OCI-LY7 (cell line): ENCODE results near the gene CKLF. TPM values are rescaled to one million over a fixed set of nuclear protein-coding genes. Genes with fewer than 3 reads are reported as not detected.

Experiments used
- BruUV-seq: library from RNA; stranded (reverse); fragments of 400-500 nt; replicated peaks from 2 replicates; lab custom pipeline; 2021; lab: Mats Ljungman, UMichigan
- CTCF ChIA-PET: fragments of 300-600 bp; sonication (Branson Sonifier 250); formaldehyde crosslinking; loops from one replicate; lab custom pipeline; 2022; ENCODE audit warnings: antibody characterized with exemption; ENCODE audit not compliant: unreplicated experiment; lab: Charles Lee
- POLR2A ChIA-PET: fragments of 300-600 bp; sonication (Branson Sonifier 250); formaldehyde crosslinking; loops from one replicate; lab custom pipeline; 2022; ENCODE audit warnings: antibody characterized with exemption; lab: Charles Lee
- DNase-seq: peaks from one replicate; pipeline ENCODE4 v3.0.0-alpha.2; 2015; ENCODE audit warnings: low spot score
- H2AFZ ChIP-seq: fragments of 200-600 bp; sonication (generic), shearing (Covaris generic); 2 replicates; pipeline ENCODE4 v1.6.1; 2014; ENCODE audit warnings: mild to moderate bottlenecking, antibody characterized with exemption, low read length, moderate library complexity
- H3K27ac ChIP-seq: fragments of 200-600 bp; sonication (generic); 2 replicates; pipeline ENCODE4 v1.5.1; 2014; ENCODE audit warnings: mixed run types, low read depth, mild to moderate bottlenecking, moderate library complexity, low read length, inconsistent platforms; ENCODE audit not compliant: poor library complexity, severe bottlenecking
- H3K36me3 ChIP-seq: fragments of 200-600 bp; sonication (generic); 2 replicates; pipeline ENCODE4 v1.6.1; 2014; ENCODE audit warnings: mild to moderate bottlenecking, antibody characterized with exemption, low read length, moderate library complexity, mixed read lengths; ENCODE audit not compliant: insufficient read depth
- H3K4me1 ChIP-seq: fragments of 200-600 bp; sonication (generic); 2 replicates; pipeline ENCODE4 v1.5.1; 2014; ENCODE audit warnings: mild to moderate bottlenecking, low read length; ENCODE audit not compliant: insufficient read depth, poor library complexity, severe bottlenecking
- H3K4me2 ChIP-seq: fragments of 200-600 bp; sonication (generic); 2 replicates; pipeline ENCODE4 v1.6.1; 2014; ENCODE audit warnings: mild to moderate bottlenecking, low read length
- H3K4me3 ChIP-seq: fragments of 200-600 bp; sonication (generic); 2 replicates; pipeline ENCODE4 v1.5.1; 2014; ENCODE audit warnings: mild to moderate bottlenecking, low read depth, low read length; ENCODE audit not compliant: poor library complexity, severe bottlenecking
- H3K79me2 ChIP-seq: fragments of 200-600 bp; sonication (generic); 2 replicates; pipeline ENCODE4 v1.6.1; 2016; ENCODE audit warnings: low read depth, mild to moderate bottlenecking, low read length, moderate library complexity, mixed read lengths; ENCODE audit not compliant: insufficient read depth
- H3K9me2 ChIP-seq: fragments of 200-600 bp; sonication (generic); 2 replicates; pipeline ENCODE4 v1.6.1; 2016; ENCODE audit warnings: mild to moderate bottlenecking, low read length, mixed read lengths; ENCODE audit not compliant: insufficient read depth
- H3K9me3 ChIP-seq: fragments of 200-600 bp; sonication (generic); 2 replicates; pipeline ENCODE4 v1.6.1; 2014; ENCODE audit warnings: mild to moderate bottlenecking, mixed run types, low read length, mixed read lengths
- H4K20me1 ChIP-seq: fragments of 200-600 bp; sonication (generic); 2 replicates; pipeline ENCODE4 v1.6.1; 2014; ENCODE audit warnings: mild to moderate bottlenecking, antibody characterized with exemption, low read length, moderate library complexity, mixed read lengths; ENCODE audit not compliant: insufficient read depth
- CTCF ChIP-seq: fragments of 200-600 bp; sonication (generic); conservative IDR thresholded peaks from 2 replicates; pipeline ENCODE4 v1.5.1; 2014; ENCODE audit warnings: mild to moderate bottlenecking, antibody characterized with exemption, low read length, moderate library complexity, mixed read lengths
- EZH2phosphoT487 ChIP-seq: fragments of 200-600 bp; sonication (generic); IDR thresholded peaks from 2 replicates; pipeline ENCODE4 v1.6.1; 2018; ENCODE audit warnings: low read depth, borderline replicate concordance, mild to moderate bottlenecking, mixed run types, antibody characterized with exemption, low read length, moderate library complexity, mixed read lengths
- intact Hi-C: fragments of 100-400 bp; cut with micrococcal nuclease; formaldehyde crosslinking; loops from one replicate; pipeline ENCODE4 v1.10.0; 2022; ENCODE audit not compliant: unreplicated experiment
- total RNA-seq, 2 experiments: library from RNA; depleted of rRNA in 1 of 2; stranded (reverse); fragments of >200 nt in 1 of 2; shearing (Covaris generic) in 1 of 2; gene quantifications; 2 replicates each; pipeline ENCODE4 v1.2.3, GENCODE V29; 2014 to 2022

Gene CKLF
- total RNA-seq, 2 experiments from 2014 or later: 56.6 to 98.7 TPM

- no peak within 1 kb of the TSS for H3K27ac ChIP-seq
- H3K9me3 ChIP-seq: no peaks in the 10 kb centered on the region
- TF ChIP-seq EZH2phosphoT487 (no peak), CTCF (peak; percentile 45; the same call in 1 of the 2 replicates)
- no TSS peak for BruUV-seq
- CTCF ChIA-PET: no interaction called here
- H3K9me2 ChIP-seq: no peaks in the 10 kb centered on the region
- H3K79me2 ChIP-seq: peaks cover 18% of the 10 kb centered on the region
- H3K36me3 ChIP-seq: peaks cover 10% of the 10 kb centered on the region; the same call in 1 of the 2 replicates
- intact Hi-C loops: loop anchor here (5.0 kb wide), 1 partner anchor 53 kb away; the partner anchor contains the start of gene CMTM3
- peaks cover 13% of the 10 kb centered on the region; the same call in 1 of the 2 replicates for H4K20me1 ChIP-seq
- peak within 1 kb of the TSS; percentile 56 for H3K4me3 ChIP-seq
- peak; percentile 43 for DNase-seq
- POLR2A ChIA-PET: no interaction called here
- peak within 1 kb of the TSS; percentile 77 for H2AFZ ChIP-seq
- peaks cover 63% of the 10 kb centered on the region for H3K4me1 ChIP-seq
- H3K4me2 ChIP-seq: peak within 1 kb of the TSS; percentile 78
Measured at GRCh38 chr16:66549284-66550131, 2.9 kb upstream of the CKLF start, which contains the start of gene TK2. TK2 (minus strand) TSS chr16:66550122; CDS start chr16:66550061, 61 bp downstream.

GRCh38 chr16:66551348-66551759 is 1.0 kb upstream of the CKLF start:
- peak overlapping the region; percentile 89 for H2AFZ ChIP-seq
- BruUV-seq: no TSS peak
- TF ChIP-seq CTCF (peak; percentile 68), EZH2phosphoT487 (no peak)
- no peaks in the 10 kb centered on the region for H3K9me2 ChIP-seq
- H3K27ac ChIP-seq: peak overlapping the region; percentile 68
- intact Hi-C loops: loop anchor here (1.0 to 5.0 kb wide), 2 partner anchors 35 to 51 kb away; partner anchors contain the start of gene CMTM3
- peak; percentile 82 for DNase-seq
- H3K9me3 ChIP-seq: no peaks in the 10 kb centered on the region
- H3K36me3 ChIP-seq: peaks cover 27% of the 10 kb centered on the region
- H3K4me1 ChIP-seq: peaks cover 73% of the 10 kb centered on the region
- POLR2A ChIA-PET: interaction anchor here (0.7 to 3.8 kb wide), 11 partner anchors 9 to 75 kb away, joined by 3 to 23 read pairs (median 5); no protein-coding TSS in a partner anchor
- H3K79me2 ChIP-seq: peaks cover 28% of the 10 kb centered on the region
- H3K4me2 ChIP-seq: peak overlapping the region; percentile 95
- H4K20me1 ChIP-seq: peaks cover 13% of the 10 kb centered on the region; the same call in 1 of the 2 replicates
- CTCF ChIA-PET: interaction anchor here (1.2 kb wide), 1 partner anchor 34 kb away, joined by 3 read pairs; no protein-coding TSS in a partner anchor
- H3K4me3 ChIP-seq: peak overlapping the region; percentile 75
